Stomach (tissue), 9 donors: ENCODE data around the gene UBE2I. TPM values are rescaled to one million over a fixed set of nuclear protein-coding genes. Genes with fewer than 3 reads are reported as not detected.

Experiments used
- DNase-seq, 2 donors: peaks; one replicate each; pipeline versions ENCODE4 v3.0.0 to v3.0.0-alpha.2; 2013 to 2019
- H3K27ac ChIP-seq, 5 donors: fragments of 200-600 bp in 4 of 5; sonication (generic) in 4 of 5; one replicate each; pipeline ENCODE4 v1.5.1; 2013 to 2019; ENCODE audit warnings: mild to moderate bottlenecking in 1 of 5, moderate library complexity in 1 of 5
- H3K27me3 ChIP-seq, 3 donors: fragments of 200-600 bp; sonication (generic); one replicate each; pipeline ENCODE4 v1.5.1; 2017 to 2019; ENCODE audit warnings: mixed run types in 1 of 3
- H3K36me3 ChIP-seq, 4 donors: fragments of 200-600 bp; sonication (generic); 1 replicate in 3 of 4; 2 replicates in 1 of 4; pipeline ENCODE4 v1.5.1; 2016 to 2019
- H3K4me1 ChIP-seq, 4 donors: fragments of 200-600 bp; sonication (generic); one replicate each; pipeline ENCODE4 v1.5.1; 2016 to 2019
- H3K4me3 ChIP-seq, 4 donors: fragments of 200-600 bp; sonication (generic) in 3 of 4; one replicate each; pipeline ENCODE4 v1.5.1; 2016 to 2019; ENCODE audit warnings: mild to moderate bottlenecking in 1 of 4
- H3K9me3 ChIP-seq, 4 donors: fragments of 200-600 bp; sonication (generic); one replicate each; pipeline ENCODE4 v1.5.1; 2016 to 2019
- EP300 ChIP-seq: sonication (generic); formaldehyde crosslinking; IDR thresholded peaks from one replicate; pipeline ENCODE4 v1.6.1; 2017; ENCODE audit warnings: antibody characterized with exemption
- POLR2A ChIP-seq, 4 donors: fragments of 450-650 bp; IDR thresholded peaks; one replicate each; pipeline ENCODE4 v1.6.1; 2016; ENCODE audit warnings: antibody characterized with exemption in 4 of 4, control low read depth in 2 of 4, mild to moderate bottlenecking in 1 of 4, moderate library complexity in 1 of 4
- POLR2AphosphoS5 ChIP-seq, 3 donors: sonication (generic); formaldehyde crosslinking; IDR thresholded peaks; one replicate each; pipeline ENCODE4 v1.6.1; 2016; ENCODE audit warnings: antibody characterized with exemption in 3 of 3
- WGBS, 5 donors: extraction: QIAGEN DNeasy Blood & Tissue Kit in 3 of 5; methylation state at CpG; one replicate each; pipeline versions ENCODE4 v1.1.5 to v1.1.7; 2013 to 2018; 5-methylcytosine and 5-hydroxymethylcytosine counted together
- intact Hi-C: fragments of 100-400 bp; cut with DNase I; formaldehyde crosslinking; loops from one replicate; pipeline ENCODE4 v1.15.1; 2023; ENCODE audit warnings: low total_unique reads
- polyA plus RNA-seq, 3 donors: library from polyadenylated mRNA; stranded (reverse); fragments of 200-250 nt; gene quantifications; one replicate each; pipeline ENCODE4 v1.2.3, GENCODE V29; 2013
- total RNA-seq, 5 donors: library from RNA; depleted of rRNA; stranded (reverse); fragments of >200 nt; gene quantifications; one replicate each; pipeline versions ENCODE4 v1.1.0 to v1.2.3, GENCODE V29; 2014 to 2016
- TF ChIP-seq, protein P1 (sequence below), 7 experiments: fragments of 450-650 bp in 4 of 7; fragments of 200-600 bp in 3 of 7; sonication (generic) in 3 of 7; IDR thresholded peaks; one replicate each; pipeline ENCODE4 v1.5.1; 2016 to 2019; ENCODE audit warnings: antibody characterized with exemption in 7 of 7, control low read depth in 2 of 7, mild to moderate bottlenecking in 1 of 7
- donor health status: healthy with polysubstance abuse.
- donor health status: Bipolar disorder and iron deficiency.
- donor health status: healthy.

UBE2I gene
- total and polyA plus RNA-seq, 8 donors: 42.0 to 71.0 (median 46.7) TPM

DNA sequence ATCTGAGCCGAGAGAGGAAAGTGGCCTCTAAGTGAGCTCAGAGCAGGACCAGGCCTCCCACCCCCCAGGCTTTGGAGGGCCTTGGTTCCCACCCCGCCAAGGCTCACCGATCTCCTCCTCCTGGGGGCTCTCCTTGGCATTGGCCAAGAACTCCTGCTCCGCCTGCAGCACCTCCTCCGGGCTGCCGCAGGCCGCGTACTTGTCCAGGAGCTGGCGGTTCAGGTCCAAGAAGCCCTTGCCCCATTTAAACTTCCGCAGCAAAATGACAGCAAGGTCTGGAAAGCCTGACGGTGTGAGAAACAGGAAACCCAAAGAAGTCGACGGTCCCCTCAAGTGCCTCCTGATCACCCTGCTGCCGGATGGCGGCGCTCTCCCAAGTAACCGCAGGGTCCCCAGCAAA is 40.5 kb downstream of the UBE2I start:
- Histone ChIP-seq H3K4me3 (peak overlapping the region in 1 of 4 donors; percentile 100), H3K27me3 (no peaks in the 10 kb centered on the region), H3K4me1 (peaks cover 18 to 48% (median 44%) of the 10 kb centered on the region in 4 donors), H3K36me3 (peaks cover 20 to 34% (median 33%) of the 10 kb centered on the region in 4 donors), H3K9me3 (no peaks in the 10 kb centered on the region), H3K27ac (no peak overlapping the region)
- TF ChIP-seq, protein P1, sequence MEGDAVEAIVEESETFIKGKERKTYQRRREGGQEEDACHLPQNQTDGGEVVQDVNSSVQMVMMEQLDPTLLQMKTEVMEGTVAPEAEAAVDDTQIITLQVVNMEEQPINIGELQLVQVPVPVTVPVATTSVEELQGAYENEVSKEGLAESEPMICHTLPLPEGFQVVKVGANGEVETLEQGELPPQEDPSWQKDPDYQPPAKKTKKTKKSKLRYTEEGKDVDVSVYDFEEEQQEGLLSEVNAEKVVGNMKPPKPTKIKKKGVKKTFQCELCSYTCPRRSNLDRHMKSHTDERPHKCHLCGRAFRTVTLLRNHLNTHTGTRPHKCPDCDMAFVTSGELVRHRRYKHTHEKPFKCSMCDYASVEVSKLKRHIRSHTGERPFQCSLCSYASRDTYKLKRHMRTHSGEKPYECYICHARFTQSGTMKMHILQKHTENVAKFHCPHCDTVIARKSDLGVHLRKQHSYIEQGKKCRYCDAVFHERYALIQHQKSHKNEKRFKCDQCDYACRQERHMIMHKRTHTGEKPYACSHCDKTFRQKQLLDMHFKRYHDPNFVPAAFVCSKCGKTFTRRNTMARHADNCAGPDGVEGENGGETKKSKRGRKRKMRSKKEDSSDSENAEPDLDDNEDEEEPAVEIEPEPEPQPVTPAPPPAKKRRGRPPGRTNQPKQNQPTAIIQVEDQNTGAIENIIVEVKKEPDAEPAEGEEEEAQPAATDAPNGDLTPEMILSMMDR (IDR thresholded peaks at IDR 0.05): no peak
- TF ChIP-seq EP300: no peak
- no peak for TF ChIP-seq POLR2AphosphoS5 (IDR thresholded peaks at IDR 0.05)
- TF ChIP-seq POLR2A (IDR thresholded peaks at IDR 0.05): no peak
- no peak for DNase-seq
- intact Hi-C loops: no loop called here
- WGBS, 5 donors: 93 to 95% (median 94%) methylated on average over 17 of the region's 17 CpGs

GRCh38 chr16:1350691-1351090 is 41.3 kb downstream of the UBE2I start:
- intact Hi-C loops: no loop called here
- 70 to 82% (median 78%) methylated on average over 18 to 19 of the region's 19 CpGs for WGBS, 5 donors
- no peaks in the 10 kb centered on the region for H3K27me3 ChIP-seq
- peak overlapping the region in 3 of 5 donors; percentile 79 to 88 (median 81) for H3K27ac ChIP-seq
- TF ChIP-seq POLR2A (IDR thresholded peaks at IDR 0.05) (no peak), EP300 (no peak), POLR2AphosphoS5 (IDR thresholded peaks at IDR 0.05) (no peak)
- TF ChIP-seq, protein P1 (IDR thresholded peaks at IDR 0.05): no peak
- no peak for DNase-seq
- no peaks in the 10 kb centered on the region for H3K9me3 ChIP-seq
- peak overlapping the region; percentile 86 to 100 (median 98) for H3K4me3 ChIP-seq
- H3K4me1 ChIP-seq: peaks cover 18 to 55% (median 51%) of the 10 kb centered on the region in 4 donors
- H3K36me3 ChIP-seq: peaks cover 20 to 34% (median 33%) of the 10 kb centered on the region in 4 donors

- no peaks in the 10 kb centered on the region for H3K27me3 ChIP-seq
- intact Hi-C loops: no loop called here
- no peak for TF ChIP-seq POLR2A (IDR thresholded peaks at IDR 0.05)
- TF ChIP-seq EP300: no peak
- TF ChIP-seq, protein P1 (IDR thresholded peaks at IDR 0.05): no peak
- TF ChIP-seq POLR2AphosphoS5 (IDR thresholded peaks at IDR 0.05): no peak
- no peak for DNase-seq
- H3K36me3 ChIP-seq: peaks cover 20 to 34% (median 33%) of the 10 kb centered on the region in 4 donors
- H3K4me1 ChIP-seq: peaks cover 18 to 60% (median 56%) of the 10 kb centered on the region in 4 donors
- H3K27ac ChIP-seq: peak overlapping the region in 4 of 5 donors; percentile 60 to 88 (median 80)
- H3K9me3 ChIP-seq: no peaks in the 10 kb centered on the region
- 0 to 1% (median 1%) methylated on average over 12 to 35 of the region's 35 CpGs for WGBS, 5 donors
- peak overlapping the region; percentile 86 to 100 (median 98) for H3K4me3 ChIP-seq
Measured at GRCh38 chr16:1351215-1351581, 41.8 kb downstream of the UBE2I start.

DNA sequence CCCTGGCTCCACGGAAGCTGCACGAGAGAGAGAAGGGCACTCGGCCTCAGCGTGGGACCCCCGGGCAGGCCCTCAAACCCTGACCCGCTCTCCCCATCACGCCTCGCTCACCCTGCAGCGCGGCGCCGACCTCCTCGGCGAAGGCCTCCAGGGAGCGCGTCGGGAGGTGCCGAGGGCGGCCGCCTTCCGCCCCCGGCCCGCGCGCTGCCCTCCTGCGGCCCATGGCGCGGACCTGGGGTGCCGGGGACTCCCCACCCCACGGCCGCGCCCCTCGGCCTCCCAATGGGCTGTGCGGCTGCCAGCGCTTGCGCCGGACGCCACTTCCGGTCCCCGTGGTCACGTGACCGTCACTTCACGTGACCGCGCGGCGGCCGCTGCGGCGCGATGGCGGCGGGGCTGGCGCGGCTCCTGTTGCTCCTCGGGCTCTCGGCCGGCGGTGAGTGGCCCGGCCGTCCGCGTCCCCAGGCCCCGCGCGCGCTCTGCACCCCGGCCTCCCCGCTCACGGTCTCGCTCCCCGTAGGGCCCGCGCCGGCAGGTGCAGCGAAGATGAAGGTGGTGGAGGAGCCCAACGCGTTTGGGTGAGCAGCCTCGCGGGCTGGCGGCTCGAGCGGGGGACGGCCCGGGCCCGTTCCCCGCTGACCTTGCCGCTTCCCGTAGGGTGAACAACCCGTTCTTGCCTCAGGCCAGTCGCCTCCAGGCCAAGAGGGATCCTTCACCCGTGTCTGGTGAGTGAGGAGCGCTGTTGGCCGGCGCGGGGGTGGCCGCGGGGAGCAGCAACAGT is 42.3 kb downstream of the UBE2I start, which contains the start of the genes GNPTG and TSR3:
GNPTG (plus strand) TSS at position 350 of the 781 bp plus-strand sequence; CDS start at position 385, 35 bp downstream.
TSR3 (minus strand) TSS at position 297 of the 781 bp plus-strand sequence; CDS start at position 223, 74 bp downstream.
- peak within 1 kb of the TSS; percentile 86 to 100 (median 98) for H3K4me3 ChIP-seq

More for the DNA sequence above, 42.3 kb downstream of the UBE2I start, which contains the start of the genes GNPTG and TSR3:
- DNase-seq: peak; percentile 88 to 96
- peaks cover 18 to 66% (median 59%) of the 10 kb centered on the region in 4 donors for H3K4me1 ChIP-seq
- 0 to 1% (median 0%) methylated on average over 11 to 98 of the region's 98 CpGs for WGBS, 5 donors
- intact Hi-C loops: no loop called here
- peak within 1 kb of the TSS; percentile 60 to 88 (median 79) for H3K27ac ChIP-seq
- TF ChIP-seq POLR2AphosphoS5 (IDR thresholded peaks at IDR 0.05) (peak; percentile 85 to 98 (median 94)), POLR2A (IDR thresholded peaks at IDR 0.05) (no peak), EP300 (no peak)
- TF ChIP-seq, protein P1 (IDR thresholded peaks at IDR 0.05): no peak
- peaks cover 20 to 34% (median 33%) of the 10 kb centered on the region in 4 donors for H3K36me3 ChIP-seq
- H3K9me3 ChIP-seq: no peaks in the 10 kb centered on the region
- H3K27me3 ChIP-seq: no peaks in the 10 kb centered on the region
